Spleen (tissue), 11 donors: ENCODE data around the gene CIP2A. TPM values are rescaled to one million over a fixed set of nuclear protein-coding genes. Genes with fewer than 3 reads are reported as not detected.

Experiments used
- DNase-seq: peaks from one replicate; pipeline ENCODE4 v3.0.0-alpha.2; 2020
- H3K27ac ChIP-seq, 8 donors: fragments of 200-600 bp; sonication (generic) in 7 of 8; 1 replicate in 4 of 8; 2 replicates in 4 of 8; pipeline versions ENCODE4 v1.5.0 to v1.8.0; 2016 to 2021; ENCODE audit warnings: inconsistent platforms in 4 of 8, mild to moderate bottlenecking in 4 of 8, moderate library complexity in 1 of 8
- H3K27me3 ChIP-seq, 7 donors: fragments of 200-600 bp; sonication (generic) in 6 of 7; replicated peaks in 1 of 7; 1 replicate in 4 of 7; 2 replicates in 3 of 7; pipeline versions ENCODE4 v1.5.0 to v1.8.0; 2016 to 2021; ENCODE audit warnings: inconsistent platforms in 3 of 7, mild to moderate bottlenecking in 1 of 7
- H3K36me3 ChIP-seq, 6 donors: fragments of 200-600 bp; sonication (generic) in 5 of 6; 1 replicate in 4 of 6; 2 replicates in 2 of 6; pipeline versions ENCODE4 v1.5.0 to v1.8.0; 2016 to 2021; ENCODE audit warnings: inconsistent platforms in 2 of 6
- H3K4me1 ChIP-seq, 6 donors: fragments of 200-600 bp; sonication (generic) in 5 of 6; 1 replicate in 3 of 6; 2 replicates in 3 of 6; pipeline versions ENCODE4 v1.5.0 to v1.8.0; 2016 to 2021; ENCODE audit warnings: inconsistent platforms in 3 of 6
- H3K4me3 ChIP-seq, 8 donors: fragments of 200-600 bp; sonication (generic) in 7 of 8; 1 replicate in 4 of 8; 2 replicates in 4 of 8; pipeline versions ENCODE4 v1.5.0 to v1.8.0; 2016 to 2021; ENCODE audit warnings: inconsistent platforms in 4 of 8, mild to moderate bottlenecking in 4 of 8, moderate library complexity in 2 of 8
- H3K9me3 ChIP-seq, 8 donors: fragments of 200-600 bp; sonication (generic) in 7 of 8; 1 replicate in 4 of 8; 2 replicates in 4 of 8; pipeline versions ENCODE4 v1.5.0 to v1.8.0; 2016 to 2021; ENCODE audit warnings: inconsistent platforms in 4 of 8
- CTCF ChIP-seq, 11 experiments: fragments of 200-600 bp in 7 of 11; fragments of 450-650 bp in 4 of 11; sonication (generic) in 4 of 11; IDR thresholded peaks in 8 of 11; conservative IDR thresholded peaks in 3 of 11; 1 replicate in 7 of 11; 2 replicates in 4 of 11; pipeline versions ENCODE4 v1.4.0 to v1.8.0; 2016 to 2021; ENCODE audit warnings: antibody characterized with exemption in 11 of 11, inconsistent platforms in 4 of 11, mild to moderate bottlenecking in 1 of 11
- POLR2A ChIP-seq, 3 donors: fragments of 450-650 bp; IDR thresholded peaks; one replicate each; pipeline ENCODE4 v1.5.1; 2017; ENCODE audit warnings: antibody characterized with exemption in 3 of 3, mild to moderate bottlenecking in 1 of 3
- POLR2AphosphoS5 ChIP-seq, 3 donors: sonication (generic); formaldehyde crosslinking; IDR thresholded peaks; one replicate each; pipeline ENCODE4 v1.5.1; 2017; ENCODE audit warnings: antibody characterized with exemption in 3 of 3
- WGBS, 5 donors: extraction: QIAGEN DNeasy Blood & Tissue Kit in 3 of 5; methylation state at CpG; one replicate each; pipeline versions ENCODE4 v1.1.5 to v1.1.7; 2013 to 2018; 5-methylcytosine and 5-hydroxymethylcytosine counted together
- intact Hi-C: fragments of 100-400 bp; cut with DNase I; formaldehyde crosslinking; loops from one replicate; pipeline ENCODE4 v1.15.0; 2023; ENCODE audit warnings: low total_unique reads
- polyA plus RNA-seq, 3 donors: library from polyadenylated mRNA; stranded (reverse); fragments of 200-250 nt; gene quantifications; one replicate each; pipeline ENCODE4 v1.2.1, GENCODE V29; 2013
- total RNA-seq, 7 donors: library from RNA; depleted of rRNA in 3 of 7; stranded (reverse); fragments of >200 nt in 3 of 7; fragmentation: NEBNext Ultra II Directional in 4 of 7; extraction: Animal tissue kit (Norgen Biotek cat#: 25700) in 4 of 7; gene quantifications; one replicate each; pipeline versions ENCODE4 v1.1.0 to v1.2.1, GENCODE V29; 2016 to 2021
- donor health status: healthy with polysubstance abuse.
- donor health status: DM: no; HTN: no; CAD: no; lungs with moderate emphysema.
- donor health status: DM: no; HTN: no; CAD: no.
- donor health status: Bipolar disorder and iron deficiency.
- donor health status: healthy.
- donor health status: DM: no; HTN: no; CAD: no.
- donor health status: DM: yes; HTN: yes; CAD: no.

The CIP2A gene
- total and polyA plus RNA-seq, 10 donors: 2.2 to 15.7 (median 8.1) TPM

- H3K9me3 ChIP-seq: no peaks in the 10 kb centered on the region
- H3K27ac ChIP-seq: no peak overlapping the region
- H3K4me3 ChIP-seq: no peak overlapping the region
- WGBS, 5 donors: 94 to 98% (median 96%) methylated on average over 1 of the region's 1 CpG
- H3K36me3 ChIP-seq: peaks cover 0 to 63% (median 0%) of the 10 kb centered on the region in 6 donors
- DNase-seq: no peak
- no peak for TF ChIP-seq CTCF (IDR thresholded peaks at IDR 0.05 in 8 of 11, conservative IDR thresholded peaks at IDR 0.05 in 3 of 11)
- TF ChIP-seq POLR2AphosphoS5 (IDR thresholded peaks at IDR 0.05): no peak
- TF ChIP-seq POLR2A (IDR thresholded peaks at IDR 0.05): no peak
- intact Hi-C loops: no loop called here
- H3K27me3 ChIP-seq: no peaks in the 10 kb centered on the region
- no peaks in the 10 kb centered on the region for H3K4me1 ChIP-seq
Measured at GRCh38 chr3:108566599-108566998, 22.6 kb downstream of the CIP2A start.

DNA sequence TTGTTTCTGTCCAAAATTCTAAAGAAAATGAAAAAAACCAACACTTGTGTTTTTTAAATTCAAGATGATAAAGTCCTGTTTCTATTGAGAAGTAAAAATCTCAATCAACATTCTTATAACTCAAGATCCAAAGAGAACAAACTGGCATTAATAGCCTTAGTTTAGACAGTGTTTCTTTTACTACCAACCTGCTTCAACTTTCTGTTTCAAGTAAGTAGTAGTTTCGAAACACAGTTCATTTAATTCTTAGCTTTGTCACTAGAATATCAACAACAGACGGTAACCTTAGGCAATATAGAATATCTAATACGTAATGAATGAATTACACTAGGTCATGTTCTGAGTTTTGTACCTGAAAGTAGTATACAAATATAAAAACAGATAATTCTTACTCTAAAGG, 23.7 kb downstream of the CIP2A start:
- no peak for TF ChIP-seq CTCF (IDR thresholded peaks at IDR 0.05 in 8 of 11, conservative IDR thresholded peaks at IDR 0.05 in 3 of 11)
- TF ChIP-seq POLR2A (IDR thresholded peaks at IDR 0.05): no peak
- TF ChIP-seq POLR2AphosphoS5 (IDR thresholded peaks at IDR 0.05): no peak
- H3K9me3 ChIP-seq: no peaks in the 10 kb centered on the region
- peaks cover 0 to 66% (median 0%) of the 10 kb centered on the region in 6 donors for H3K36me3 ChIP-seq
- no peaks in the 10 kb centered on the region for H3K27me3 ChIP-seq
- WGBS, 5 donors: 84 to 95% (median 89%) methylated on average over 3 of the region's 3 CpGs
- DNase-seq: no peak
- intact Hi-C loops: no loop called here
- H3K4me1 ChIP-seq: no peaks in the 10 kb centered on the region
- H3K27ac ChIP-seq: no peak overlapping the region
- H3K4me3 ChIP-seq: no peak overlapping the region

DNA sequence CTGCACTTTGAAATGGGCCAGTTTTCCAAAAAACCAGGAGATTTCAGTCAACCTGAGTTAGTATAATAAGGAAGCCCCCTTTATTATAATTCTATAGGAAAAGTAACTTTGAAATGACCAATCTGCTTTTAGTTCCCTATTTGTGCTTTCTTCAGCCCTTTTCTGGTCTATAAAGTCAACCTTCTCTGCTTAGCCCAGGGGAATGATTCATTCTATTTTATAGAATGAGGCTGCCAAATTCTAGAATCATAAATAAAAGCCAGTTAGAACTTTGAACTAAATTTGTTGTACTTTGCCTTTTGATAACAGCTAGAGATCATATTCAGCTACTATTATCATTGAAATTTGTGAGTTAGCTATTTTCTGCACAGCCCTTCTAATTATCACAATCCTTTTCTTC, 24.7 kb downstream of the CIP2A start:
- intact Hi-C loops: no loop called here
- no peak for DNase-seq
- TF ChIP-seq POLR2AphosphoS5 (IDR thresholded peaks at IDR 0.05) (no peak), POLR2A (IDR thresholded peaks at IDR 0.05) (no peak), CTCF (IDR thresholded peaks at IDR 0.05 in 8 of 11, conservative IDR thresholded peaks at IDR 0.05 in 3 of 11) (no peak)

GRCh38 chr3:108562565-108562964, 26.7 kb downstream of the CIP2A start:
- Histone ChIP-seq H3K27me3 (no peaks in the 10 kb centered on the region), H3K9me3 (no peaks in the 10 kb centered on the region), H3K4me1 (no peaks in the 10 kb centered on the region), H3K36me3 (peaks cover 0 to 72% (median 0%) of the 10 kb centered on the region in 6 donors), H3K27ac (no peak overlapping the region), H3K4me3 (no peak overlapping the region)
- no peak for DNase-seq
- no peak for TF ChIP-seq POLR2AphosphoS5 (IDR thresholded peaks at IDR 0.05)
- TF ChIP-seq CTCF (IDR thresholded peaks at IDR 0.05 in 8 of 11, conservative IDR thresholded peaks at IDR 0.05 in 3 of 11): no peak
- TF ChIP-seq POLR2A (IDR thresholded peaks at IDR 0.05): no peak
- intact Hi-C loops: no loop called here
- WGBS, 5 donors: 83 to 94% (median 93%) methylated on average over 2 of the region's 2 CpGs

More for the DNA sequence above, 24.7 kb downstream of the CIP2A start:
- Histone ChIP-seq H3K4me3 (no peak overlapping the region), H3K4me1 (no peaks in the 10 kb centered on the region), H3K36me3 (peaks cover 0 to 71% (median 0%) of the 10 kb centered on the region in 6 donors), H3K27ac (no peak overlapping the region), H3K27me3 (no peaks in the 10 kb centered on the region), H3K9me3 (no peaks in the 10 kb centered on the region)
